Left renal pelvis (tissue), 4 donors: ENCODE measurements around the gene CUX1. TPM values are rescaled to one million over a fixed set of nuclear protein-coding genes. Genes with fewer than 3 reads are reported as not detected.
"Not testable (repeated sequence)": the region's sequence is repeated elsewhere in the genome, so short reads cannot be mapped to it uniquely, and the experiment has no call there.

Experiments used
- DNase-seq, 4 donors: peaks; one replicate each; pipeline ENCODE4 v3.0.0-alpha.2; 2013; ENCODE audit warnings: low read depth in 4 of 4, low spot score in 3 of 4
- polyA plus RNA-seq, 4 donors: library from polyadenylated mRNA; unstranded; fragments of 120-200 nt; gene quantifications; one replicate each; pipeline ENCODE4 v1.2.1, GENCODE V29; 2013; ENCODE audit not compliant: insufficient read length in 4 of 4

The CUX1 gene
- polyA plus RNA-seq, 4 donors: 66.7 to 114 (median 96.4) TPM

- no peak for DNase-seq
Measured at GRCh38 chr7:101868191-101868950, 50.9 kb downstream of the CUX1 start.

GRCh38 chr7:101869026-101869900 lies 51.8 kb downstream of the CUX1 start:
- DNase-seq: no peak

- DNase-seq: no peak
Measured at GRCh38 chr7:101869901-101870290, 52.5 kb downstream of the CUX1 start.

GRCh38 chr7:101870361-101871062 lies 53.1 kb downstream of the CUX1 start:
- DNase-seq: no peak

- DNase-seq: no peak
Measured at GRCh38 chr7:101871351-101871750, 53.9 kb downstream of the CUX1 start.

- no peak for DNase-seq
Measured at GRCh38 chr7:101874028-101874427, 56.6 kb downstream of the CUX1 start.

GRCh38 chr7:101875283-101875846 lies 57.9 kb downstream of the CUX1 start:
- DNase-seq: no peak

GRCh38 chr7:101877882-101878591 lies 60.6 kb downstream of the CUX1 start:
- DNase-seq: no peak

- no peak for DNase-seq
Measured at GRCh38 chr7:101878938-101879337, 61.5 kb downstream of the CUX1 start.

GRCh38 chr7:101879565-101879964 lies 62.1 kb downstream of the CUX1 start:
- no peak for DNase-seq

- DNase-seq: no peak
Measured at GRCh38 chr7:101880282-101881054, 63.0 kb downstream of the CUX1 start.

GRCh38 chr7:101882005-101882421 lies 64.6 kb downstream of the CUX1 start:
- no peak for DNase-seq

- no peak for DNase-seq
Measured at GRCh38 chr7:101882595-101883564, 65.5 kb downstream of the CUX1 start.

- no peak for DNase-seq
Measured at GRCh38 chr7:101884671-101885596, 67.5 kb downstream of the CUX1 start.

- no peak for DNase-seq
Measured at GRCh38 chr7:101885597-101885955, 68.2 kb downstream of the CUX1 start.

GRCh38 chr7:101887352-101887751 lies 69.9 kb downstream of the CUX1 start:
- DNase-seq: not testable (repeated sequence)

- DNase-seq: not testable (repeated sequence)
Measured at GRCh38 chr7:101888564-101888963, 71.1 kb downstream of the CUX1 start.
